Measurements from ENCODE around the gene RNF31. TPM values are rescaled to one million over a fixed set of nuclear protein-coding genes. Genes with fewer than 3 reads are reported as not detected.
A peak's percentile ranks its signal among the peaks of the same experiment; 100 is the strongest.

RNF31 gene
- total and polyA plus RNA-seq, 4 experiments from 2014 or later, result 44.3 to 113 (median 91.8) TPM

- intact Hi-C loops (cut with micrococcal nuclease), result no loop called here
- H3K36me3 ChIP-seq (ENCODE audit: insufficient read depth, low read length), result peaks cover 36% of the 10 kb centered on the region
Observed at GRCh38 chr14:24186831-24187538, 39.7 kb downstream of the RNF31 start.

GRCh38 chr14:24187539-24187915, 40.2 kb downstream of the RNF31 start:
- H3K4me1 Mint-ChIP-seq, result peaks cover 17 to 50% (median 31%) of the 10 kb centered on the region in 4 donors
- no peaks in the 10 kb centered on the region for H3K9me3 Mint-ChIP-seq
- Histone ChIP-seq H3K4me3 (ENCODE audit: low read length in 2 of 2) (peak overlapping the region in 1 of 2 donors; percentile 90), H3K36me3 (ENCODE audit: insufficient read depth, low read length) (peaks cover 41% of the 10 kb centered on the region), H3K27me3 (ENCODE audit: insufficient read depth, low read length) (no peaks in the 10 kb centered on the region), H3K9me3 (ENCODE audit: control insufficient read depth in 1 of 2, low read length in 2 of 2) (no peaks in the 10 kb centered on the region), H3K27ac (ENCODE audit: low read depth, low read length) (peak overlapping the region; percentile 80), H3K4me1 (ENCODE audit: insufficient read depth, low read length) (peaks cover 23% of the 10 kb centered on the region)
- ChIA-PET CTCF (ENCODE audit: partially characterized antibody) (interaction anchor here (0.8 to 3.9 kb wide), 3 partner anchors 26 to 29 kb away, joined by 3 to 15 read pairs (median 11); partner anchors contain the start of genes CHMP4A, IRF9 and MDP1), POLR2A (ENCODE audit: partially characterized antibody) (interaction anchor here (1.0 to 5.6 kb wide), 11 partner anchors 8 to 73 kb away, joined by 3 to 75 read pairs (median 22); partner anchors contain the start of genes CHMP4A, DCAF11, IRF9 and MDP1)
- no peak for DNase-seq
- H3K27ac Mint-ChIP-seq, result peak overlapping the region; percentile 93 to 96 (median 96)
- intact Hi-C loops (cut with micrococcal nuclease), result no loop called here
- H3K36me3 Mint-ChIP-seq, result peaks cover 12 to 54% of the 10 kb centered on the region in 2 donors
- no peaks in the 10 kb centered on the region for H3K27me3 Mint-ChIP-seq
- H3K4me3 Mint-ChIP-seq, result peak overlapping the region; percentile 90 to 96 (median 93)

More at GRCh38 chr14:24186831-24187538, 39.7 kb downstream of the RNF31 start:
- Mint-ChIP-seq H3K4me1 (peaks cover 15 to 44% (median 27%) of the 10 kb centered on the region in 4 donors), H3K4me3 (peak overlapping the region; percentile 36 to 96 (median 70)), H3K36me3 (peaks cover 8 to 52% of the 10 kb centered on the region in 2 donors), H3K27ac (peak overlapping the region in 6 of 7 donors; percentile 53 to 96 (median 80)), H3K9me3 (no peaks in the 10 kb centered on the region), H3K27me3 (no peaks in the 10 kb centered on the region)
- no peaks in the 10 kb centered on the region for H3K27me3 ChIP-seq (ENCODE audit: insufficient read depth, low read length)
- H3K4me3 ChIP-seq (ENCODE audit: low read length in 2 of 2), result no peak overlapping the region
- no peak for DNase-seq
- H3K4me1 ChIP-seq (ENCODE audit: insufficient read depth, low read length), result peaks cover 23% of the 10 kb centered on the region
- H3K27ac ChIP-seq (ENCODE audit: low read depth, low read length), result no peak overlapping the region
- no peaks in the 10 kb centered on the region for H3K9me3 ChIP-seq (ENCODE audit: control insufficient read depth in 1 of 2, low read length in 2 of 2)
- POLR2A ChIA-PET (ENCODE audit: partially characterized antibody), result interaction anchor here (1.0 to 5.6 kb wide), 9 partner anchors 9 to 73 kb away, joined by 3 to 75 read pairs (median 22); partner anchors contain the start of genes CHMP4A, DCAF11, IRF9 and MDP1
- CTCF ChIA-PET (ENCODE audit: partially characterized antibody), result interaction anchor here (0.8 to 3.9 kb wide), 3 partner anchors 25 to 29 kb away, joined by 3 to 15 read pairs (median 11); partner anchors contain the start of genes CHMP4A, IRF9 and MDP1

- Histone ChIP-seq H3K36me3 (ENCODE audit: insufficient read depth, low read length) (peaks cover 43% of the 10 kb centered on the region), H3K4me1 (ENCODE audit: insufficient read depth, low read length) (peaks cover 23% of the 10 kb centered on the region), H3K9me3 (ENCODE audit: control insufficient read depth in 1 of 2, low read length in 2 of 2) (no peaks in the 10 kb centered on the region), H3K27me3 (ENCODE audit: insufficient read depth, low read length) (no peaks in the 10 kb centered on the region), H3K4me3 (ENCODE audit: low read length in 2 of 2) (peak within 1 kb of the TSS; percentile 31 to 90), H3K27ac (ENCODE audit: low read depth, low read length) (peak within 1 kb of the TSS; percentile 80)
- Mint-ChIP-seq H3K4me1 (peaks cover 20 to 56% (median 36%) of the 10 kb centered on the region in 4 donors), H3K27ac (peak within 1 kb of the TSS; percentile 93 to 96 (median 96)), H3K27me3 (no peaks in the 10 kb centered on the region), H3K9me3 (no peaks in the 10 kb centered on the region), H3K4me3 (peak within 1 kb of the TSS; percentile 90 to 96 (median 93)), H3K36me3 (peaks cover 14 to 50% of the 10 kb centered on the region in 2 donors)
- DNase-seq, result peak; percentile 92 to 98 (median 95)
- CTCF ChIA-PET (ENCODE audit: partially characterized antibody), result interaction anchor here (0.6 to 3.9 kb wide), 9 partner anchors 25 to 82 kb away, joined by 3 to 15 read pairs (median 4); partner anchors contain the start of genes CHMP4A, IRF9, MDP1 and RNF31
- POLR2A ChIA-PET (ENCODE audit: partially characterized antibody), result interaction anchor here (0.8 to 5.6 kb wide), 28 partner anchors 10 to 241 kb away, joined by 3 to 75 read pairs (median 5); partner anchors contain the start of genes CBLN3, CHMP4A, DCAF11 and EMC9
- intact Hi-C loops (cut with micrococcal nuclease), result loop anchor here (1.0 to 2.0 kb wide), 7 partner anchors 17 to 74 kb away; partner anchors contain the start of genes CHMP4A, DCAF11, GMPR2 and IRF9
Observed at GRCh38 chr14:24188251-24189058, 41.2 kb downstream of the RNF31 start, which contains the start of gene IPO4. TSS of gene IPO4 (minus strand) at chr14:24188816. CDS start at chr14:24188787, 29 bp downstream.

GRCh38 chr14:24189059-24189375, 41.7 kb downstream of the RNF31 start:
- H3K4me3 Mint-ChIP-seq, result peak overlapping the region in 7 of 8 donors; percentile 91 to 96 (median 93)
- H3K4me1 Mint-ChIP-seq, result peaks cover 22 to 59% (median 38%) of the 10 kb centered on the region in 4 donors
- Histone ChIP-seq H3K27me3 (ENCODE audit: insufficient read depth, low read length) (no peaks in the 10 kb centered on the region), H3K4me1 (ENCODE audit: insufficient read depth, low read length) (peaks cover 26% of the 10 kb centered on the region), H3K27ac (ENCODE audit: low read depth, low read length) (peak overlapping the region; percentile 80), H3K9me3 (ENCODE audit: control insufficient read depth in 1 of 2, low read length in 2 of 2) (no peaks in the 10 kb centered on the region), H3K4me3 (ENCODE audit: low read length in 2 of 2) (no peak overlapping the region), H3K36me3 (ENCODE audit: insufficient read depth, low read length) (peaks cover 42% of the 10 kb centered on the region)
- peaks cover 14 to 47% of the 10 kb centered on the region in 2 donors for H3K36me3 Mint-ChIP-seq
- H3K27me3 Mint-ChIP-seq, result no peaks in the 10 kb centered on the region
- ChIA-PET CTCF (ENCODE audit: partially characterized antibody) (interaction anchor here (0.6 to 3.9 kb wide), 10 partner anchors 25 to 119 kb away, joined by 3 to 15 read pairs (median 4); partner anchors contain the start of genes CHMP4A, CIDEB, IRF9 and MDP1), POLR2A (ENCODE audit: partially characterized antibody) (interaction anchor here (0.8 to 5.6 kb wide), 26 partner anchors 10 to 241 kb away, joined by 3 to 75 read pairs (median 5); partner anchors contain the start of genes CBLN3, CHMP4A, DCAF11 and EMC9)
- H3K27ac Mint-ChIP-seq, result peak overlapping the region; percentile 93 to 96 (median 96)
- H3K9me3 Mint-ChIP-seq, result no peaks in the 10 kb centered on the region
- intact Hi-C loops (cut with micrococcal nuclease), result loop anchor here (2.0 kb wide), 1 partner anchor 54 kb away; the partner anchor contains the start of gene TINF2
- DNase-seq, result no peak

- Histone ChIP-seq H3K4me3 (ENCODE audit: low read length in 2 of 2) (no peak overlapping the region), H3K36me3 (ENCODE audit: insufficient read depth, low read length) (peaks cover 38% of the 10 kb centered on the region), H3K27me3 (ENCODE audit: insufficient read depth, low read length) (no peaks in the 10 kb centered on the region), H3K27ac (ENCODE audit: low read depth, low read length) (peak overlapping the region; percentile 80), H3K4me1 (ENCODE audit: insufficient read depth, low read length) (peaks cover 30% of the 10 kb centered on the region), H3K9me3 (ENCODE audit: control insufficient read depth in 1 of 2, low read length in 2 of 2) (no peaks in the 10 kb centered on the region)
- DNase-seq, result no peak
- Mint-ChIP-seq H3K36me3 (peaks cover 14 to 47% of the 10 kb centered on the region in 2 donors), H3K4me3 (peak overlapping the region in 1 of 8 donors; percentile 96), H3K27me3 (no peaks in the 10 kb centered on the region), H3K9me3 (no peaks in the 10 kb centered on the region), H3K4me1 (peaks cover 26 to 63% (median 43%) of the 10 kb centered on the region in 4 donors), H3K27ac (peak overlapping the region; percentile 93 to 96 (median 96))
- intact Hi-C loops (cut with micrococcal nuclease), result loop anchor here (2.0 kb wide), 1 partner anchor 53 kb away; the partner anchor contains the start of gene TINF2
- ChIA-PET CTCF (ENCODE audit: partially characterized antibody) (interaction anchor here (0.6 to 3.9 kb wide), 9 partner anchors 24 to 119 kb away, joined by 3 to 15 read pairs (median 4); partner anchors contain the start of genes CHMP4A, CIDEB, IRF9 and MDP1), POLR2A (ENCODE audit: partially characterized antibody) (interaction anchor here (0.9 to 5.6 kb wide), 21 partner anchors 10 to 150 kb away, joined by 3 to 75 read pairs (median 6); partner anchors contain the start of genes CHMP4A, DCAF11, GMPR2 and IRF9)
Observed at GRCh38 chr14:24189460-24189859, 42.2 kb downstream of the RNF31 start.

- peaks cover 32 to 69% (median 50%) of the 10 kb centered on the region in 4 donors for H3K4me1 Mint-ChIP-seq
- H3K4me3 Mint-ChIP-seq, result no peak overlapping the region
- no peaks in the 10 kb centered on the region for H3K9me3 ChIP-seq (ENCODE audit: control insufficient read depth in 1 of 2, low read length in 2 of 2)
- H3K4me3 ChIP-seq (ENCODE audit: low read length in 2 of 2), result no peak overlapping the region
- H3K27me3 Mint-ChIP-seq, result no peaks in the 10 kb centered on the region
- H3K27ac ChIP-seq (ENCODE audit: low read depth, low read length), result no peak overlapping the region
- CTCF ChIA-PET (ENCODE audit: partially characterized antibody), result interaction anchor here (1.1 to 1.4 kb wide), 2 partner anchors 29 to 118 kb away, joined by 3 read pairs; partner anchors contain the start of genes CIDEB and IRF9
- peaks cover 14 to 52% of the 10 kb centered on the region in 2 donors for H3K36me3 Mint-ChIP-seq
- POLR2A ChIA-PET (ENCODE audit: partially characterized antibody), result interaction anchor here (1.3 kb wide), 1 partner anchor 52 kb away, joined by 3 read pairs; the partner anchor contains the start of gene TINF2
- peak in 1 of 5 donors; percentile 37 for DNase-seq
- intact Hi-C loops (cut with micrococcal nuclease), result no loop called here
- H3K27me3 ChIP-seq (ENCODE audit: insufficient read depth, low read length), result no peaks in the 10 kb centered on the region
- H3K4me1 ChIP-seq (ENCODE audit: insufficient read depth, low read length), result peaks cover 36% of the 10 kb centered on the region
- H3K36me3 ChIP-seq (ENCODE audit: insufficient read depth, low read length), result peaks cover 28% of the 10 kb centered on the region
- H3K27ac Mint-ChIP-seq, result peak overlapping the region in 6 of 7 donors; percentile 32 to 96 (median 86)
- H3K9me3 Mint-ChIP-seq, result no peaks in the 10 kb centered on the region
Observed at GRCh38 chr14:24190416-24190815, 43.1 kb downstream of the RNF31 start.
